Measurements from ENCODE around the gene STT3B. TPM values are rescaled to one million over a fixed set of nuclear protein-coding genes. Genes with fewer than 3 reads are reported as not detected.
"Not testable (repeated sequence)": the region's sequence is repeated elsewhere in the genome, so short reads cannot be mapped to it uniquely, and the experiment has no call there.

STT3B gene
- total RNA-seq, 3 donors from 2014 or later: 86.0 to 118 (median 94.3) TPM

DNA sequence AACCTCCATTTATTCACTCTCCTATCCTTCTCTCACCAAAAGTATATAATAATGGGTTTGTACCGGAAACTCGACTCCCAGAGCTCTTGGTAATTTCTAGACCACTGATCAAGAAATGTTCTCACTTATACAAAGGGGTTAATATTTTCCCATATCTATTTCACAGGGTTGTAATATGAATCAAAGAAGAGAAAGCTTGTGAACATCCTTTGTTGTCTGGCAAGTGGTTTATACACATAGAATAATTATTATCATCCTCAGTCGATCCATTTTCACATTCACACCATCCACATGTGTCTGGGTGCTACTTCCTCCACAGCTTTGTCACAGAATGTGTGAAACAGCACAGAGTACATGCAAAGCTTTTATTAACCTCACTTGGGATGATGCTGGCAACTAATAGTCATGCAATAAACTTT lies 29.9 kb upstream of the STT3B start:
- no peaks in the 10 kb centered on the region for H3K36me3 ChIP-seq (ENCODE audit: low read depth)
- no peak for DNase-seq
- no peak overlapping the region for H3K4me3 ChIP-seq
- peaks cover 5% of the 10 kb centered on the region for H3K4me1 ChIP-seq (ENCODE audit: low read depth)
- TF ChIP-seq, protein P1, sequence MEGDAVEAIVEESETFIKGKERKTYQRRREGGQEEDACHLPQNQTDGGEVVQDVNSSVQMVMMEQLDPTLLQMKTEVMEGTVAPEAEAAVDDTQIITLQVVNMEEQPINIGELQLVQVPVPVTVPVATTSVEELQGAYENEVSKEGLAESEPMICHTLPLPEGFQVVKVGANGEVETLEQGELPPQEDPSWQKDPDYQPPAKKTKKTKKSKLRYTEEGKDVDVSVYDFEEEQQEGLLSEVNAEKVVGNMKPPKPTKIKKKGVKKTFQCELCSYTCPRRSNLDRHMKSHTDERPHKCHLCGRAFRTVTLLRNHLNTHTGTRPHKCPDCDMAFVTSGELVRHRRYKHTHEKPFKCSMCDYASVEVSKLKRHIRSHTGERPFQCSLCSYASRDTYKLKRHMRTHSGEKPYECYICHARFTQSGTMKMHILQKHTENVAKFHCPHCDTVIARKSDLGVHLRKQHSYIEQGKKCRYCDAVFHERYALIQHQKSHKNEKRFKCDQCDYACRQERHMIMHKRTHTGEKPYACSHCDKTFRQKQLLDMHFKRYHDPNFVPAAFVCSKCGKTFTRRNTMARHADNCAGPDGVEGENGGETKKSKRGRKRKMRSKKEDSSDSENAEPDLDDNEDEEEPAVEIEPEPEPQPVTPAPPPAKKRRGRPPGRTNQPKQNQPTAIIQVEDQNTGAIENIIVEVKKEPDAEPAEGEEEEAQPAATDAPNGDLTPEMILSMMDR (IDR thresholded peaks at IDR 0.05): no peak
- no peak for ATAC-seq
- H3K9me3 ChIP-seq: no peaks in the 10 kb centered on the region
- intact Hi-C loops (cut with DNase I, micrococcal nuclease): no loop called here

DNA sequence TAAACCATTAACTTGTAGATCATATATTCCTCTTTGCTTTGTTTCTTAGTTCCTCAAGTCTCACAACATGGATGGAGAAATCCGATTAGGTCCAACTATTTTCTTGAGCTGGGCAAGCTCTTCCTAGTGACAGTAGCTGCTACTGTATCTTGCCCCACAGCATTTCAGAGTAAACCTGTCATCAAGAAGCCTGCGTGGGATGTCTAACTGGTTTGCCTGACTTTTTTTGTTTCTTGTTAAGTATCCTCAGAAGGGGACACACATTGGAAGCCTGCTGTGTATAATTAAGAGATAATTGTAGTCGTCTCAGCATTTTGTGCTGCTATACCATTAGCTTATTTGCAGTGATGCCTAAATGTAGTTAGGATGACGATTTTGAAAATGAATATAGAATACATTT lies 29.3 kb upstream of the STT3B start:
- intact Hi-C loops (cut with DNase I, micrococcal nuclease): no loop called here
- no peaks in the 10 kb centered on the region for H3K9me3 ChIP-seq
- no peak for DNase-seq
- no peak overlapping the region for H3K4me3 ChIP-seq
- no peak for ATAC-seq
- TF ChIP-seq, protein P1 (IDR thresholded peaks at IDR 0.05): no peak
- H3K4me1 ChIP-seq (ENCODE audit: low read depth): peaks cover 5% of the 10 kb centered on the region
- no peaks in the 10 kb centered on the region for H3K36me3 ChIP-seq (ENCODE audit: low read depth)

DNA sequence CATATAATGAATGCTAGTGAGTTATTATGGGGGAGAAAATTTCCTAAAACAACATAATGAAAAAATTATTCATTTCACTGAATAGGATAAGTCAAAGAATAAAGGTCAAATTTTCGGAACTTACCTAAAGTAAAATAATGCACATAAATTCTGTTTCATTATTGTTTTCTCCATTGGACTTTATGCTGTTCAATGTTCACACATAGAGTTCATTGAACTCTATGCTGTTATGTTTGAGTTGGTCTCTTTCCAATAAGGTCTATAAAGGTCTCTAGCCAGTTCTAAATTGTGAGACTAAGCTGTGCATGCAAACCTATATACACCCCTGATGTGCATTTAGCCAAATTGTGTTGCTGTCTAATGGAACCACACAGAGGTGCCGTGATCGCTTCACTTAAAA lies 28.5 kb upstream of the STT3B start:
- peaks cover 5% of the 10 kb centered on the region for H3K4me1 ChIP-seq (ENCODE audit: low read depth)
- no peaks in the 10 kb centered on the region for H3K9me3 ChIP-seq
- intact Hi-C loops (cut with DNase I, micrococcal nuclease): no loop called here
- DNase-seq (no peak), ATAC-seq (peak; percentile 76)
- TF ChIP-seq, protein P1 (IDR thresholded peaks at IDR 0.05): no peak
- no peak overlapping the region for H3K4me3 ChIP-seq
- no peaks in the 10 kb centered on the region for H3K36me3 ChIP-seq (ENCODE audit: low read depth)

DNA sequence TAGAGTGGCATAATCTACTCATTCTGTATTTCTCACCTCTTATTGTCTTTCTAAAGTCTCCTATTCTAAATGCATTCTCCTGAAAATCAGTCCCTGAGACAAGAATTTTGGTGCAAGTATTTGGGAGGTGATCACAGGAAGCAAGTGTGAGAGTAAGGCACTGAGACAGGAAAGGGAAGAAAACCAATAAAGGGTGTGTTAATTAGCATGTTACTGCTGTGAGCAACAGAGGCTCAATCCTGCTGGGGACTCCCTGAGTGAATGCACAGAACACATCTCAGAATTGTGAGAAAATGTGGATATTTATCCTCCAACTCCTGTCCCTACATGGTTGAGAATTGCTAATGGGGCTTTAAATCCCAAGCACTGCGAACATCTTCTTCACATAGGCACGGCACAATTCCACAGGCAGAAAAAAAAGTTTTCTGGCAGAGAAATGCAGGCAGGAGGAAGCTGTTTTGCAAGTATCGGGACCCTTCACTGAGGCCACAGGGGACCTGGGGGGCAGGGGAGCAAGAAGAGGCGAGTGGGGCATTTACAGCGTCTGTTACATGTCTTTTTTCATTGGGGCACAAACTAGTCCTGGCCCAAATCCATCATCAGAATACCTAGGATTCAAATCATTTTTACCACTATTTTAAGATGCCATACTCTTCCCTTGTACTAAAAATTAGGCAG lies 27.2 kb upstream of the STT3B start:
- Histone ChIP-seq H3K4me3 (no peak overlapping the region), H3K36me3 (ENCODE audit: low read depth) (no peaks in the 10 kb centered on the region), H3K9me3 (no peaks in the 10 kb centered on the region), H3K4me1 (ENCODE audit: low read depth) (peaks cover 5% of the 10 kb centered on the region)
- peak; percentile 66 for ATAC-seq
- no peak for DNase-seq
- TF ChIP-seq, protein P1 (IDR thresholded peaks at IDR 0.05): no peak
- intact Hi-C loops (cut with DNase I, micrococcal nuclease): no loop called here

DNA sequence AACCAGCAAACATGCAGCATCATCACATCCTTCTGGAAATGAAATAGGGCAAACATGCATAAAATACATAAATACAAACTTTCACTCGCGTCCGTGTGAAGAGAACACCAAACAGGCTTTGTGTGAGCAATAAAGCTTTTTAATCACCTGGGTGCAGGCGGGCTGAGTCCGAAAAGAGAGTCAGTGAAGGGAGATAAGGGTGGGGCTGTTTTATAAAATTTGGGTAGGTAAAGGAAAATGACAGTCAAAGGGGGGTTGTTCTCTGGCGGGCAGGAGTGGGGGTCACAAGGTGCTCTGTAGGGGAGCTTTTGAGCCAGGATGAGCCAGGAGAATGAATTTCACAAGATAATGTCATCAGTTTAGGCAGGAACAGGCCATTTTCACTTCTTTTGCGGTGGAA lies 26.2 kb upstream of the STT3B start:
- intact Hi-C loops (cut with DNase I, micrococcal nuclease); H3K9me3 ChIP-seq; H3K4me3 ChIP-seq; H3K36me3 ChIP-seq (ENCODE audit: low read depth); DNase-seq; H3K4me1 ChIP-seq (ENCODE audit: low read depth); ATAC-seq: not testable (repeated sequence)

DNA sequence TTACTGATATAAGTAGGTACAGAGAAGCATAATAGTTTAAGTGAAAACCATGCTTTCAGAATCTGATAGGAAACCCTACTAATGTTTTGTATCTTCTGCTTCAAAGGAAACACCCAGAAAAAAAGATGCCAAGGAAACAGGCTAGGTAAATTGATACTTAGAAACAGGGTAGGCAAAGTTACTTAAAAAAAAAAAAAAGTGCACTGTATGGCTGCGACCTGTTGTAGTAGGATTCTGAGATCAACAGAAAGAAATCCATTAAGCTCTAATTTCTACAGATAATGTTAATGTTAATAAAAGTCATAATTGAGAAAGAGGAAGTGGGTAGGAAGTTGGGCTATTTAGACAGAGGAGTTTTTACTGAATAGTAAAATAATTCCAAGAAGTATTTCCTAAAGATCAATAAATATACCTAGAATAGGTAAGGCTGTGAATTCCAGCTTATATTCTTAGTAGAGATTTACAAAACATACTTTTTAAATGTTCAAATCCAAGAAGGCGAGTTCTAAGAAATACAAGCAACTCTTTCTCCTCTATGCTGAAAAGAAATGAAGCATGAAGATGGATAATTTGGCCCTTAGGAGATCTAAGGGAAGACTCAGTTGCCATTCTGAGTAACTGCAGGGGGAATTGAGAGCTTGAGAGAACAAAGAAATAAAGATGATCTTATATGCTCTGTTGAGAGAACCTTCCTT lies 24.1 kb upstream of the STT3B start:
- TF ChIP-seq, protein P1 (IDR thresholded peaks at IDR 0.05): no peak
- Histone ChIP-seq H3K9me3 (no peaks in the 10 kb centered on the region), H3K4me1 (ENCODE audit: low read depth) (peaks cover 5% of the 10 kb centered on the region), H3K4me3 (no peak overlapping the region), H3K36me3 (ENCODE audit: low read depth) (no peaks in the 10 kb centered on the region)
- intact Hi-C loops (cut with DNase I, micrococcal nuclease): no loop called here
- ATAC-seq: no peak
- DNase-seq: no peak

Measured in mucosa of descending colon (tissue), 3 donors.